ENCODE results near the gene NT5DC3.

Gene NT5DC3

DNA sequence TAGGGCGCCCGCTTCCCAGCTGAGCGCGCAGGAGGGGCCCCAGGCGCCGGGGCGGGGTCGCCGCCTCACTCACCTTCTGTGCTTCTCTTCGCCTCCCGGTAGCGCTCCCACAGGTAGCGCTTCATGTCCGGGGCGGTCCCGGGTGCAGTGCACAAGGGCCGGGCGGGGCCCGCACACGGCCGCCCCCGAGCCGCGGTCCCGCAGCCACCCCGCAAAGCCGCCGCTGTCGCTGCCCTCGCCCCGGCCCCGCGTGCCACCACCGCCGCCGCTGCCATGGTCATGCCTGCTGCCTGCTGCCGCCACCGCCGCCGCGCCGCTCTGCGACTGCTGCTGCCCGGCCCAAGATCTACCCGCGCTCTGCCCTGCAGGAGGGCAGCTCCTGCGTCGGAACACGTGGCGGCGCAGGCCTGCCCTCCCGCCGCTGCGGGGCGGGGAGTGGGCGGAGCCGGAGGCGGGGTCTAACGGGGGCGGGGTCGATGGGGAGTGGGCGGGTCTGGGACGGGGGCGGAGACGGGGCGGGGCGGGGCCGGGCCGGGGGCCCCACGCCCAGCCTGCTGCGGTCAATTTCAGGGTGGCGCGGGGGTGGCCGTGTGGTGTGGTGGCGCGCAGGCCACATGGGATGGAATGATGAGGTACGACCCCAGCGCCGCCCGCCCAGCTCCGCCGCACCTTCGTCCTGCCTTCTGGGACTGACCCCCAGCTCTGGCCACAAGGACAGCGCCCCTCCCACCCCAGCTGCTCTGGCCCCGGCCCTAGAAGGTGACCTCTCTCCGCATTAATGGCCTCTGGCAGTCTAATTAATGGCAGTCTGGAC lies at the start of gene NT5DC3:
Gene NT5DC3 (minus strand): TSS at position 359 of the 814 bp plus-strand sequence. CDS start 78 bp downstream, at position 281.
- peak; percentile 54 for DNase-seq (ENCODE audit: low read depth)

DNA sequence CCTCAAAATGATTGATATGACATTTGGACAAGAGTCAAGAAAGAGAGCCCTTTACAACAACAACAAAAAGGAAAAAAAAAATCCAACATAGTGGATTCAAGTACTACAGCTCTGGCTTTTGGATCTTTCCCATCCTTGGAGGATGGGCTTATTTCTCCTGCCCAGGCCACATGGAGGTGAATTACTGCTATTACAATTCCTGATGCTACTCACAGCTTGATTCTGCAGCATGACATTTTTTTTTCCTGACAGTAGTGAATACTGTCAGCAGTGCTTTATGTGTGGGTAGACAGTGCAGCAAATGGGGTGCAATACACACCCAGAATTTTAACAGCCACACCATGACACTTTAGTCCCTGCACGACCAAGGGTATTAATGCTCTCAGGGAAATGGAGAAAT lies 46.7 kb upstream of the NT5DC3 start:
- no peak for DNase-seq (ENCODE audit: low read depth)

- no peak for DNase-seq (ENCODE audit: low read depth)
These were observed 45.3 kb upstream of the NT5DC3 start for GRCh38 chr12:103886195-103886797.

- DNase-seq (ENCODE audit: low read depth), result no peak
These were observed 43.3 kb upstream of the NT5DC3 start for GRCh38 chr12:103884316-103884715.

DNA sequence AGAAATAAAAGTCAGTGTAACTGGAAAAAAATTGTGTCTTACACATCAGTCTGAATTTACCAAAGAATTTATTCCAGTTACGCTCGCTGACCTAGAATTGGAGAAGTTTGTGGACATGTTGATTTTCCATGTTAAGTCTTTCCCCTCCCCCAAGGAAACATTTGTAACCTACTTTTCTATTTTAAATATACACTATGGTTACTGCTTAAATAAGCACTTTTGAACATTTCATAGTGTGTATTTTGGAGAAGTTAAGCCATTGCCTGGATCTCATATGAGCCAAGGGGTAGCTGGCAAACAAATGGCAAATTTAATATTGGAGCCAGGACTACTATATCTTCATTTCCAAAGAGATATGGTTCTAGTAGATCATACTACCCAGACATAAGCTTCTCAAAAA lies 42.9 kb upstream of the NT5DC3 start:
- DNase-seq (ENCODE audit: low read depth), result no peak

DNA sequence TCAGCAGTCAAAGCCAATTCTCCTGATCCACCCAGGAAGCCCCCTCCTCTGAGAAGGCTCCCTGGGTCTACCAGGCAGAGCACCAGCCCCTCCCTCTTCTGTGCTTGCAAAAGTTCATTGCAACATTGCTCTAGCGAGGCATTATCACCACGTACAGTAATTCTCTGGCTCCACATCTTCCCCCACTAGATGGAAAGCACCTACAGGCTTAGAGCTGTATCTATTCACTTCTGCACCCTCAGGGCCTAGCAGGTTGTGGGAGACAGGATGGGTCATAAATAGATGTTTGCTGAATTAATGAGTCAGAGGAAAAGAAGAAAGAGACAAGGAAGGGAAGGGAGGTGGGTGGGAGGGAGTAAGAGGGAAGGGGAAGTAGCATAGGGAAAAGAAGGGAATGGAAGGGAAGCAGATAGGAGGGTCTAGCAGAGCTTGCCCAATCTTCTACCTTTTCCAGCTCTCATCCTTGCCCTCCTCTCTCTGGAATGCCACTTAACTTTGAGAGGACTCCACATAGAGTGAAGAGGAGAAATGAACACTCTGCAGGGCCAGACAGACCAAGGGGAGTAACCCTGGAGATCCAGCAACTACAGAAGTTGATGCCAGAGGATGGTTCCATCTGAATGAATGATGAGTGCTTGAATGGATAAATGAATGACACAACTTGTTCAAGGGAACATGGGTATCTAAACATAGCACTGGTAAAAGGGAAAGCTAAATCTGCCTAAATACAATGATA lies 42.0 kb upstream of the NT5DC3 start:
- no peak for DNase-seq (ENCODE audit: low read depth)

- DNase-seq (ENCODE audit: low read depth), result no peak
These were observed 40.2 kb upstream of the NT5DC3 start for GRCh38 chr12:103881261-103881660.

- no peak for DNase-seq (ENCODE audit: low read depth)
These were observed 39.5 kb upstream of the NT5DC3 start for GRCh38 chr12:103880299-103881142.

DNA sequence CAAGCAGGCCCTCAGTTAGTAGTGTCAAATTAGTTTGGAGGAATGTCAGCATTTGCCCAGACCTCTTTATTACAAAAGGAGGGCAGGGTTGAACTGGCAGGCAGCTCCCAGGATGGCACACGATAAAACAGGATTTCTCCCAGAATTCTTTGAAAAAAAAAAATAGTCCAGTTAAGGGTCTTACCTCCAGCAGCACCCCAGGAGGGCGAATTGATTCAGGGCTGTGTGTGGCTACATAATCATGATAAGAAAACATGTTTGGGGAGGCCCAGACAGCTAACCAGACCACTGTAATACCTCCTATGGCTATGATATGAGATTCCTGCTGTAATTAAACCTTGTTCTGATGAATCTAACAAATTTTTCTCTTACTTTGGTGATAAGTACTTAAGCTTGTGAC lies 38.8 kb upstream of the NT5DC3 start:
- DNase-seq (ENCODE audit: low read depth), result no peak

GRCh38 chr12:103879048-103879692 lies 38.1 kb upstream of the NT5DC3 start:
- DNase-seq (ENCODE audit: low read depth), result no peak

- peak; percentile 44 for DNase-seq (ENCODE audit: low read depth)
These were observed 37.0 kb upstream of the NT5DC3 start for GRCh38 chr12:103877934-103878510.

GRCh38 chr12:103877288-103877687 lies 36.3 kb upstream of the NT5DC3 start:
- DNase-seq (ENCODE audit: low read depth), result no peak

GRCh38 chr12:103875666-103876065 lies 34.6 kb upstream of the NT5DC3 start:
- DNase-seq (ENCODE audit: low read depth), result no peak

- no peak for DNase-seq (ENCODE audit: low read depth)
These were observed 27.2 kb upstream of the NT5DC3 start for GRCh38 chr12:103868215-103868614.

- DNase-seq (ENCODE audit: low read depth), result no peak
These were observed 24.2 kb upstream of the NT5DC3 start for GRCh38 chr12:103865151-103865730.

DNA sequence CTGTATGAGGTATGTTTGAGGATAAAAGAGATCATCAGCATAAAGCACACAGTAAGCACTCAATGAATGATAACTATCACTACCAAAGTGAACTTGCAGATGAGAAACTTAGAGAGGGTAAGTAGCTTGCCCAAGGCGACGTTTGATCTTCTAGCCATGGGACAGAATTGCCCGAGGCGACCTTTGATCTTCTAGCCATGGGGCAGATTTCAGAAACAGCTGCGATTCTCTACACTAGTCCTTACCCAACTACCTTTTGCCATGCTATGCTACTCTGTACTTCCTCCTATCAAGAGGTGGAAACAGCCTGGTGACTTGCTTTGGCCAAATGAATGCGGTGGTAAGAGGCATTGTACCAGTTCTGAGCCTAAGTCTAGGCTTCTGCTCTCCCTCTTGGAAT lies 23.7 kb upstream of the NT5DC3 start:
- no peak for DNase-seq (ENCODE audit: low read depth)

DNA sequence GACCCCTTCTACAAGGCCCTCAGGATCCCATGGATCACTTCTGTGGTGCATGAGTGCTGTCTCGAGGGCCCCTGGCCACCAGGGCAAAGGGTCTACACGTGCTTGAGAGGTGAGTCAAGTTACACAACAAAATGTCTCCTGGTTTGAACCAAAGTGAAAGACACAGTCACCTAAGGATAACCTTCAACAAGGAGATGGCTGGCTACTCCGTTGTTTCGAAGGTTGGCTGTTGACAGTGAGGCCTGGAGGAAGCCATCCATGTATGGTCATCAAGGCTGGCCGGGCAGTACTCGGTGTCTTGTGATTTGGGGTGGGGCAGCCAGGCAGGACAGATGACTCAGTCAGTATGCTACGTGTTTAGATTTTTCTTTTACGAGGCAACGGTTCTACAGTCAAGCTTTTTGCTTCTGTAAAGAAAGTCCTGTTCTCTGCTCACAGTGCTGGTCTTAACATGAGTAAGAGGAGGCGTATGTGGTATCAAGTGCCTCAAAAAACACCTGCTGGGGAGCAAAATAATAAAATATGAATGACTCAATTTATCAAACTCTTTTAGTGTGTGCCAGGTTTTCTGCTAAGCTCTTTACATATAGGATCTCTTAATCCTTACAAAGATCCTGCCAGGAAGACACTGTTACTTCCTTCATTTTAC lies 18.0 kb upstream of the NT5DC3 start:
- peak; percentile 92 for DNase-seq (ENCODE audit: low read depth)

GRCh38 chr12:103858335-103858734 lies 17.3 kb upstream of the NT5DC3 start:
- DNase-seq (ENCODE audit: low read depth), result no peak

- DNase-seq (ENCODE audit: low read depth), result no peak
These were observed 16.1 kb upstream of the NT5DC3 start for GRCh38 chr12:103857164-103857563.
